ENCODE measurements around the gene PRR23C. TPM values are rescaled to one million over a fixed set of nuclear protein-coding genes. Genes with fewer than 3 reads are reported as not detected.
"Not testable (repeated sequence)": the region's sequence is repeated elsewhere in the genome, so short reads cannot be mapped to it uniquely, and the experiment has no call there.

Gene PRR23C
- total RNA-seq, 1 donor from 2014 or later, result not detected

- no peak overlapping the region for H3K27ac ChIP-seq (ENCODE audit: low read depth, low read length)
- H3K27me3 ChIP-seq (ENCODE audit: control insufficient read depth in 3 of 3, insufficient read depth in 3 of 3, low read length in 3 of 3), result no peaks in the 10 kb centered on the region
- H3K9ac ChIP-seq (ENCODE audit: low read depth in 1 of 3, low read length in 3 of 3), result no peak overlapping the region
- no peaks in the 10 kb centered on the region for H3K9me3 ChIP-seq (ENCODE audit: control insufficient read depth in 3 of 3, low read length in 3 of 3)
- H3K36me3 ChIP-seq (ENCODE audit: control insufficient read depth in 3 of 3, insufficient read depth in 3 of 3, low read length in 3 of 3), result no peaks in the 10 kb centered on the region
- H3K4me1 ChIP-seq (ENCODE audit: control insufficient read depth in 3 of 3, insufficient read depth in 3 of 3, low read length in 3 of 3), result no peaks in the 10 kb centered on the region
- no peak overlapping the region for H3K4me3 ChIP-seq (ENCODE audit: low read length in 3 of 3)
These were observed 7.2 kb downstream of the PRR23C start for GRCh38 chr3:139037478-139037877.

GRCh38 chr3:139032326-139033002 lies 12.2 kb downstream of the PRR23C start:
- Histone ChIP-seq H3K36me3 (ENCODE audit: control insufficient read depth in 3 of 3, insufficient read depth in 3 of 3, low read length in 3 of 3) (no peaks in the 10 kb centered on the region), H3K9ac (ENCODE audit: low read depth in 1 of 3, low read length in 3 of 3) (no peak overlapping the region), H3K4me1 (ENCODE audit: control insufficient read depth in 3 of 3, insufficient read depth in 3 of 3, low read length in 3 of 3) (no peaks in the 10 kb centered on the region), H3K4me3 (ENCODE audit: low read length in 3 of 3) (no peak overlapping the region), H3K27me3 (ENCODE audit: control insufficient read depth in 3 of 3, insufficient read depth in 3 of 3, low read length in 3 of 3) (no peaks in the 10 kb centered on the region), H3K27ac (ENCODE audit: low read depth, low read length) (no peak overlapping the region), H3K9me3 (ENCODE audit: control insufficient read depth in 3 of 3, low read length in 3 of 3) (peaks cover 0 to 2% (median 0%) of the 10 kb centered on the region in 3 donors)

- not testable (repeated sequence) for H3K36me3 ChIP-seq (ENCODE audit: control insufficient read depth in 3 of 3, insufficient read depth in 3 of 3, low read length in 3 of 3); H3K9ac ChIP-seq (ENCODE audit: low read depth in 1 of 3, low read length in 3 of 3); H3K4me3 ChIP-seq (ENCODE audit: low read length in 3 of 3); H3K9me3 ChIP-seq (ENCODE audit: control insufficient read depth in 3 of 3, low read length in 3 of 3); H3K27ac ChIP-seq (ENCODE audit: low read depth, low read length); H3K27me3 ChIP-seq (ENCODE audit: control insufficient read depth in 3 of 3, insufficient read depth in 3 of 3, low read length in 3 of 3); H3K4me1 ChIP-seq (ENCODE audit: control insufficient read depth in 3 of 3, insufficient read depth in 3 of 3, low read length in 3 of 3)
These were observed 14.1 kb downstream of the PRR23C start for GRCh38 chr3:139030576-139030975.

GRCh38 chr3:139024968-139025367 lies 19.7 kb downstream of the PRR23C start:
- Histone ChIP-seq H3K27ac (ENCODE audit: low read depth, low read length) (no peak overlapping the region), H3K9ac (ENCODE audit: low read depth in 1 of 3, low read length in 3 of 3) (no peak overlapping the region), H3K4me3 (ENCODE audit: low read length in 3 of 3) (no peak overlapping the region)

GRCh38 chr3:139020868-139021234 lies 23.8 kb downstream of the PRR23C start, which contains the start of gene PRR23B:
PRR23B (minus strand) TSS chr3:139020926; CDS start chr3:139020661, 265 bp downstream.
- H3K36me3 ChIP-seq (ENCODE audit: control insufficient read depth in 3 of 3, insufficient read depth in 3 of 3, low read length in 3 of 3), result no peaks in the 10 kb centered on the region
- no peak within 1 kb of the TSS for H3K27ac ChIP-seq (ENCODE audit: low read depth, low read length)
- no peak within 1 kb of the TSS for H3K9ac ChIP-seq (ENCODE audit: low read depth in 1 of 3, low read length in 3 of 3)
- H3K4me1 ChIP-seq (ENCODE audit: control insufficient read depth in 3 of 3, insufficient read depth in 3 of 3, low read length in 3 of 3), result no peaks in the 10 kb centered on the region
- no peak within 1 kb of the TSS for H3K4me3 ChIP-seq (ENCODE audit: low read length in 3 of 3)
- peaks cover 0 to under 1% (median 0%) of the 10 kb centered on the region in 3 donors for H3K27me3 ChIP-seq (ENCODE audit: control insufficient read depth in 3 of 3, insufficient read depth in 3 of 3, low read length in 3 of 3)
- no peaks in the 10 kb centered on the region for H3K9me3 ChIP-seq (ENCODE audit: control insufficient read depth in 3 of 3, low read length in 3 of 3)

More at GRCh38 chr3:139024968-139025367, 19.7 kb downstream of the PRR23C start:
- Histone ChIP-seq H3K4me1 (ENCODE audit: control insufficient read depth in 3 of 3, insufficient read depth in 3 of 3, low read length in 3 of 3) (no peaks in the 10 kb centered on the region), H3K9me3 (ENCODE audit: control insufficient read depth in 3 of 3, low read length in 3 of 3) (no peaks in the 10 kb centered on the region), H3K36me3 (ENCODE audit: control insufficient read depth in 3 of 3, insufficient read depth in 3 of 3, low read length in 3 of 3) (no peaks in the 10 kb centered on the region), H3K27me3 (ENCODE audit: control insufficient read depth in 3 of 3, insufficient read depth in 3 of 3, low read length in 3 of 3) (peaks cover 0 to 4% (median 0%) of the 10 kb centered on the region in 3 donors)

- H3K9ac ChIP-seq (ENCODE audit: low read depth in 1 of 3, low read length in 3 of 3), result no peak overlapping the region
- no peaks in the 10 kb centered on the region for H3K27me3 ChIP-seq (ENCODE audit: control insufficient read depth in 3 of 3, insufficient read depth in 3 of 3, low read length in 3 of 3)
- no peaks in the 10 kb centered on the region for H3K4me1 ChIP-seq (ENCODE audit: control insufficient read depth in 3 of 3, insufficient read depth in 3 of 3, low read length in 3 of 3)
- no peaks in the 10 kb centered on the region for H3K9me3 ChIP-seq (ENCODE audit: control insufficient read depth in 3 of 3, low read length in 3 of 3)
- H3K27ac ChIP-seq (ENCODE audit: low read depth, low read length), result no peak overlapping the region
- H3K36me3 ChIP-seq (ENCODE audit: control insufficient read depth in 3 of 3, insufficient read depth in 3 of 3, low read length in 3 of 3), result no peaks in the 10 kb centered on the region
- no peak overlapping the region for H3K4me3 ChIP-seq (ENCODE audit: low read length in 3 of 3)
These were observed 24.4 kb downstream of the PRR23C start for GRCh38 chr3:139020036-139020867.

- H3K27ac ChIP-seq (ENCODE audit: low read depth, low read length), result no peak overlapping the region
- H3K9me3 ChIP-seq (ENCODE audit: control insufficient read depth in 3 of 3, low read length in 3 of 3), result no peaks in the 10 kb centered on the region
- H3K4me3 ChIP-seq (ENCODE audit: low read length in 3 of 3), result no peak overlapping the region
- no peaks in the 10 kb centered on the region for H3K27me3 ChIP-seq (ENCODE audit: control insufficient read depth in 3 of 3, insufficient read depth in 3 of 3, low read length in 3 of 3)
- H3K9ac ChIP-seq (ENCODE audit: low read depth in 1 of 3, low read length in 3 of 3), result no peak overlapping the region
- no peaks in the 10 kb centered on the region for H3K4me1 ChIP-seq (ENCODE audit: control insufficient read depth in 3 of 3, insufficient read depth in 3 of 3, low read length in 3 of 3)
- H3K36me3 ChIP-seq (ENCODE audit: control insufficient read depth in 3 of 3, insufficient read depth in 3 of 3, low read length in 3 of 3), result no peaks in the 10 kb centered on the region
These were observed 28.2 kb downstream of the PRR23C start for GRCh38 chr3:139016430-139017048.

- Histone ChIP-seq H3K4me3 (ENCODE audit: low read length in 3 of 3) (no peak within 1 kb of the TSS), H3K27me3 (ENCODE audit: control insufficient read depth in 3 of 3, insufficient read depth in 3 of 3, low read length in 3 of 3) (no peaks in the 10 kb centered on the region), H3K4me1 (ENCODE audit: control insufficient read depth in 3 of 3, insufficient read depth in 3 of 3, low read length in 3 of 3) (no peaks in the 10 kb centered on the region), H3K9ac (ENCODE audit: low read depth in 1 of 3, low read length in 3 of 3) (no peak within 1 kb of the TSS), H3K9me3 (ENCODE audit: control insufficient read depth in 3 of 3, low read length in 3 of 3) (peaks cover 0 to 4% (median 0%) of the 10 kb centered on the region in 3 donors), H3K36me3 (ENCODE audit: control insufficient read depth in 3 of 3, insufficient read depth in 3 of 3, low read length in 3 of 3) (no peaks in the 10 kb centered on the region), H3K27ac (ENCODE audit: low read depth, low read length) (no peak within 1 kb of the TSS)
These were observed 38.5 kb downstream of the PRR23C start, which contains the start of gene PRR23A for GRCh38 chr3:139006051-139006716. PRR23A (minus strand) TSS chr3:139006268; CDS start chr3:139006268, 0 bp downstream.

- H3K9me3 ChIP-seq (ENCODE audit: control insufficient read depth in 3 of 3, low read length in 3 of 3), result peaks cover 0 to 4% (median 0%) of the 10 kb centered on the region in 3 donors
- H3K9ac ChIP-seq (ENCODE audit: low read depth in 1 of 3, low read length in 3 of 3), result no peak overlapping the region
These were observed 39.2 kb downstream of the PRR23C start for GRCh38 chr3:139005356-139005993.

More at GRCh38 chr3:139005356-139005993, 39.2 kb downstream of the PRR23C start:
- no peaks in the 10 kb centered on the region for H3K36me3 ChIP-seq (ENCODE audit: control insufficient read depth in 3 of 3, insufficient read depth in 3 of 3, low read length in 3 of 3)
- H3K27me3 ChIP-seq (ENCODE audit: control insufficient read depth in 3 of 3, insufficient read depth in 3 of 3, low read length in 3 of 3), result no peaks in the 10 kb centered on the region
- H3K4me3 ChIP-seq (ENCODE audit: low read length in 3 of 3), result no peak overlapping the region
- no peak overlapping the region for H3K27ac ChIP-seq (ENCODE audit: low read depth, low read length)
- no peaks in the 10 kb centered on the region for H3K4me1 ChIP-seq (ENCODE audit: control insufficient read depth in 3 of 3, insufficient read depth in 3 of 3, low read length in 3 of 3)

Data from skeletal muscle tissue (tissue), 4 donors.